ENCODE measurements around the gene HIGD2A.

DNA sequence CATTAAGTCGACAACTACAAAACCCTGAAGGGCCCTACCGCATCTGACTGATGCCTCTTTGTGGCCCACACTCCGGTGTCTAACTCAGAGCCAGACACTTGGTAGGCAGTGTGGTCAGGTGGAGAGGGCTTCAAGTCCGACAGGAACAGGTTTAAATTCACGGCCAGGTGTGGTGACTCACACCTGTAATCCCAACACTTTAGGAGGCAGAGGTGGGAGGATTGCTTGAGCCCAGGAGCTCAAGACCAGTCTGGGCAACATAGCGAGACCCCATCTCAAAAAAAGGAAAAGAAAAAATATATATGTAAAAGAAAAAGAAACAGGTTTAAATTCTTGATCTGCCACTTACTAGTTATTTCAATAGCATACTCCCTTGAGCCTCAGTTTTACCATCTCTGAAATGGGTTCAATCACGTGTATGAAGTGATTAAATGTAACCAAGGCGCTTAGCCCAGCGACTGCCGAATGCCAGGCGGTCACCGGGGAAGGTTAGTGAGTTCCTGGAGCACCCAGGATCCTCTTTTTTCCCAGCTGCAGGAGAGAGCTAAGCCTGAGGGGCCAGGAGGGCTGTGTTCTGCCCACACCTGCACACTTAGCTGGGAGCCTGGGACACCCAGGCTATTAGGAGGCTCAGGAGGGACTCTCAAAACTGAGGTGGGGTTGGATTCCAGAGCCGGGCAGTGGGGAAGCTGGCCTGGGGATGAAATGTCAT lies 26.8 kb downstream of the HIGD2A start:
- TF ChIP-seq EZH2 (IDR thresholded peaks at IDR 0.05; ENCODE audit: insufficient read depth, low read length), result no peak
- TF ChIP-seq, protein P1, sequence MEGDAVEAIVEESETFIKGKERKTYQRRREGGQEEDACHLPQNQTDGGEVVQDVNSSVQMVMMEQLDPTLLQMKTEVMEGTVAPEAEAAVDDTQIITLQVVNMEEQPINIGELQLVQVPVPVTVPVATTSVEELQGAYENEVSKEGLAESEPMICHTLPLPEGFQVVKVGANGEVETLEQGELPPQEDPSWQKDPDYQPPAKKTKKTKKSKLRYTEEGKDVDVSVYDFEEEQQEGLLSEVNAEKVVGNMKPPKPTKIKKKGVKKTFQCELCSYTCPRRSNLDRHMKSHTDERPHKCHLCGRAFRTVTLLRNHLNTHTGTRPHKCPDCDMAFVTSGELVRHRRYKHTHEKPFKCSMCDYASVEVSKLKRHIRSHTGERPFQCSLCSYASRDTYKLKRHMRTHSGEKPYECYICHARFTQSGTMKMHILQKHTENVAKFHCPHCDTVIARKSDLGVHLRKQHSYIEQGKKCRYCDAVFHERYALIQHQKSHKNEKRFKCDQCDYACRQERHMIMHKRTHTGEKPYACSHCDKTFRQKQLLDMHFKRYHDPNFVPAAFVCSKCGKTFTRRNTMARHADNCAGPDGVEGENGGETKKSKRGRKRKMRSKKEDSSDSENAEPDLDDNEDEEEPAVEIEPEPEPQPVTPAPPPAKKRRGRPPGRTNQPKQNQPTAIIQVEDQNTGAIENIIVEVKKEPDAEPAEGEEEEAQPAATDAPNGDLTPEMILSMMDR (IDR thresholded peaks at IDR 0.05; ENCODE audit: insufficient read depth, low read depth, low read length), result no peak

Measured in astrocyte (in vitro differentiated cells and primary cell).